ENCODE data around the gene IDH3B.

IDH3B gene

DNA sequence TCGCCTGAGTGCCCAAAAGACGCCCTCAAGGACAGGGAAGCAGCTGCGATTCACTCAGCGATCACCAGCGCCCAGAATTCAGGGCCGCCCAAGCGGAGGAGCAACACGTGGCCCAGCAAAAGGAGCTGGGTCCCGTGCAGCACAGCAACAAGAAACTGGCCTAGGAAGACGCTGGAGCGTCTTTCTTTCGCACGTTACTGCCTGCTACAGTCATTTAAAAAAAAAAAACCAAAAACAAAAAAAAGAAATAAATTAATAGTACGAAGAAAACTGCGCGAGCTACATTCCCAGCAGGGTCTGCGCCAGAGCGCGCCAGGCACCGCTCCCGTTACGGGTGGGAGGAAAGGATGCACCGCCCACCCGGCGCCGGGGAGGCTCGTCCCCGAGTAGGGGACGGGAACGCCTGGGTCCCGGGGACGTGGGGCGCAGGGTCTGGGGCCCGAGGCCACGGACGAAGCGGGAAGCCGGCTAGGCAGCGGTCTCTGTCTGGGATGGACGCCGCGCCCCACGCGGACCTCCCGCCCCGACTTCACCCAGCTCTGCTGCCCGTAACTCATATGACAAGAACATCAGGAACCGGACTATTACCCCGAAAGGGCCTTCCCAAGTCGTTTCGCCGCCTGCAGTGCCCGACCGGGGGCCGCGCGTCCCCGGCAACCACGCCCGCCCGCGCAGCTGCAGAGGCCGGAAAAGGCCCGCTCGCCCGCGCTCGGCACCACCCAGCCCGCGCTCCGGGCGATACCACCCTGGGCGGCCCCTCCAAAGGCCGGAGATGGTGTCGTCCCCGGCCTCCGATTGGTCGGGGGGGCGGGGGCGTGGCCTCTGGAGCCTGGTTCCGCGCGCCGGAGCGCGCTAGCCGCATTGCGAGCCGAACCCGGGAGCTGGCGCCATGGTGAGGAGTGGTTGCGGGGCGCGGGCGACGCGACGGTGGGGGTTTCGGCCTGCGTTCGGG lies 12.0 kb downstream of the IDH3B start, which contains the start of gene NOP56:
TSS of gene NOP56 (plus strand) at position 861 of the 952 bp plus-strand sequence. CDS start at position 890, 29 bp downstream.
- H3K27ac ChIP-seq = peak within 1 kb of the TSS; percentile 72 to 99 (median 93); a peak in 21 of 22 replicates
- peaks cover 31 to 42% (median 41%) of the 10 kb centered on the region in 11 experiments for H3K36me3 ChIP-seq
- peaks cover 38 to 49% (median 46%) of the 10 kb centered on the region in 10 experiments for H3K4me1 ChIP-seq
- H4K20me1 ChIP-seq = peaks cover 31 to 46% (median 45%) of the 10 kb centered on the region in 11 experiments; a peak in 21 of 22 replicates
- peak within 1 kb of the TSS; percentile 84 to 99 (median 92) for H3K9ac ChIP-seq
- peak within 1 kb of the TSS; percentile 81 to 100 (median 94) for H3K4me3 ChIP-seq
- no peaks in the 10 kb centered on the region for H3K27me3 ChIP-seq
- no peak for TF ChIP-seq Cebpa-rat (IDR thresholded peaks at IDR 0.05)
- H3K9me3 ChIP-seq (replicated peaks in 1 of 11) = no peaks in the 10 kb centered on the region
- H3K4me2 ChIP-seq = peak within 1 kb of the TSS; percentile 88 to 99 (median 97)

DNA sequence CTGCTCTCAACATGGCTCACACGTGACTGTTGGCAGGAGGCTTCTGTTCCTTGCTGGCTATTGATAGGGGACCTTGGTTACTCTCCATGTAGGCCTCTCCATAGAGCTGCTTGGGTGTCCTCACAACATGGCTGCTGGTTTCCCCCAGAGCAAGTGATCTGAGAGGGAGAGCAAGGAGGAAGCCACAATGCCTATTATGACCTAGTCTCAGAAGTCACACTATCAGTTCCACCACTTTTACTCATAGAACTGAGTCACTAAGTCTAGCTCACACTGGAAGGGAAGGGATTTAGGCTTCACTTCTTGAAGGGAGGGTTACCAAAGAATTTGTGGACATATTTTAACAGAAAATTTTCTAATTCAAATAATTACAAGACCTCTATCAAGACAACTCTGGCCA lies 20.3 kb downstream of the IDH3B start:
- Histone ChIP-seq H3K36me3 (peaks cover 0 to 14% (median 4%) of the 10 kb centered on the region in 11 experiments; a peak in 6 of 22 replicates), H3K27ac (no peak overlapping the region), H4K20me1 (no peaks in the 10 kb centered on the region), H3K9ac (no peak overlapping the region), H3K27me3 (no peaks in the 10 kb centered on the region), H3K4me3 (no peak overlapping the region), H3K4me2 (no peak overlapping the region), H3K4me1 (no peaks in the 10 kb centered on the region), H3K9me3 (replicated peaks in 1 of 11) (no peaks in the 10 kb centered on the region)
- TF ChIP-seq Cebpa-rat (IDR thresholded peaks at IDR 0.05) = no peak

DNA sequence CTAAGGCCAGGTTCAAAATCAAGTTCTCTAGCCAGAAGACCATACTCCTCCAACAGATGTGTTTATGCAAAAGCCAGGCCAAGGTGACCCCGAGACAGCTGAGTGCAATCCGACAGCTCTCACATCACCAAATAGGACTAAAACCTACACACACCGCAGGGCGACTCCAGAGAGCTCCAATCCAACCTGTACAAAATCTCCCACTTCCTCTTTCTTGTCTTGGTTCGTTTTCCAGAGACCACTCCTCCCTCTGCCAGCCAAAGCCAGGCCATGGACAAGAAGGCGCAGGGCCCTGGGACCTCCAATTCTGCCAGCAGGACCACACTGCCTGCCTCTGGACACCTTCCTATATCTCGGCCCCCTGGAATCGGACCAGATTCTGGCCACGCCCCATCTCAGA lies 23.1 kb downstream of the IDH3B start:
- H3K9me3 ChIP-seq (replicated peaks in 1 of 11) = no peaks in the 10 kb centered on the region
- no peak for TF ChIP-seq Cebpa-rat (IDR thresholded peaks at IDR 0.05)
- no peaks in the 10 kb centered on the region for H3K4me1 ChIP-seq
- H3K27me3 ChIP-seq = no peaks in the 10 kb centered on the region
- no peaks in the 10 kb centered on the region for H4K20me1 ChIP-seq
- no peak overlapping the region for H3K4me3 ChIP-seq
- no peak overlapping the region for H3K27ac ChIP-seq
- no peak overlapping the region for H3K9ac ChIP-seq
- peaks cover 0 to 14% (median 4%) of the 10 kb centered on the region in 11 experiments; a peak in 6 of 22 replicates for H3K36me3 ChIP-seq
- no peak overlapping the region for H3K4me2 ChIP-seq

DNA sequence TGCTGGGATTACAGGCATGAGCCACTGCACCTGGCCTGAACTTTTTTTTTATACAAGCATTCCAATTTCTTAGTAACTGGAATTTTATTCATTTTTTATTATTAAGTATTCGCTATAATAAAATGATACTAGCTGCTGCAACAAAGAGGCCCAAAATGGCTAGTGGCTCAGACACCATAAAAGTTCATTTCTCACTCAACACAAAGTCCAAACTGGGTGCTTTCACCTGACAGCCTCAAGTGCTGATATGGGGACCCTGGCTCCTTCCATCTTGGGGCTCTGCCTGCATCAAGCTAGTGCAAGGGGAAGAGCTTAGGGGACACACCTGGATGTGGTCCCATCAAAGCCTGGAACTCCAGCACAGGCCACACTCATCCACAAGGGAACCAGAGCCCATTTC lies 23.8 kb downstream of the IDH3B start:
- no peak for TF ChIP-seq Cebpa-rat (IDR thresholded peaks at IDR 0.05)
- no peaks in the 10 kb centered on the region for H3K9me3 ChIP-seq (replicated peaks in 1 of 11)
- no peaks in the 10 kb centered on the region for H4K20me1 ChIP-seq
- H3K4me2 ChIP-seq = no peak overlapping the region
- peaks cover 0 to 14% (median 4%) of the 10 kb centered on the region in 11 experiments; a peak in 6 of 22 replicates for H3K36me3 ChIP-seq
- no peak overlapping the region for H3K4me3 ChIP-seq
- H3K9ac ChIP-seq = no peak overlapping the region
- H3K4me1 ChIP-seq = no peaks in the 10 kb centered on the region
- no peaks in the 10 kb centered on the region for H3K27me3 ChIP-seq
- H3K27ac ChIP-seq = no peak overlapping the region

DNA sequence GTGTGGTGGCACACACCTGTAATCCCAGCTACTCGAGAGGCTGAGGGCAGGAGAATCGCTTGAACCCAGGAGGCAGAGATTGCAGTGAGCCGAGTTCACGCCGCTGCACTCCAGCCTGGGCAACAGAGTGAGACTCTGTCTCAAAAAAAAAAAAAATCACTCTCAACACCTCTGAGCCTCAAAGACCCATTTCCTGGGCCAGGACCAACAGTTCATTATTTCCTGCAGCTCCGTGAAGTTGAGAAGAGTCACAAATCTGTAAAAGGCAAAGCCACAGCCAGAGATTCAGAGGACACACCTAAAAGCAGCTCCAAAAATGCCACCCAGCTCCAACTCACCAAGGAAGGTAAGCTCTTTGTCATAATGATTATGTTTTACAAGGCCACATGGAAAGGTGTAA lies 26.8 kb downstream of the IDH3B start:
- no peak overlapping the region for H3K27ac ChIP-seq
- H4K20me1 ChIP-seq = no peaks in the 10 kb centered on the region
- H3K36me3 ChIP-seq = no peaks in the 10 kb centered on the region
- H3K4me3 ChIP-seq = no peak overlapping the region
- H3K4me2 ChIP-seq = no peak overlapping the region
- no peaks in the 10 kb centered on the region for H3K9me3 ChIP-seq (replicated peaks in 1 of 11)
- no peaks in the 10 kb centered on the region for H3K27me3 ChIP-seq
- no peak for TF ChIP-seq Cebpa-rat (IDR thresholded peaks at IDR 0.05)
- H3K9ac ChIP-seq = no peak overlapping the region
- no peaks in the 10 kb centered on the region for H3K4me1 ChIP-seq

DNA sequence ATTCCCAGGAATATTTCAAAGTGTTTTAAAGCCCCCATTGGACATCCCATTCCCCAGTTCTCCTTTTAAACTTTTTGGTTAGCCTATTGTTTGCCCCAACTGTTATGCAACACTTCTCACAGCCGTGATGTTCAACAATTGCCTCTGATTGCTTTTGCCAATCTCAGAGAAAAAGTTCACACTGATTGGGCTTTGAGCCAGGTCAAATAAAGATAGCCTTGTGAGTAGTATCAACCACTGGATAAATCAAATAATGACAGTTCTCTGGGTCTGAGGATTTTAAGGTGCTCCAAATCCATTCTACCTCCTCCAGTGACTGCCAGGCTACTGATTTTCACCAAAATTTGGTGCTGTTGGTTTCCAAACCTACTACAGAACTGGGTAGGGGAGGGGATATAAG lies 30.6 kb downstream of the IDH3B start:
- TF ChIP-seq Cebpa-rat (IDR thresholded peaks at IDR 0.05) = no peak
- Histone ChIP-seq H3K9ac (no peak overlapping the region), H3K27me3 (no peaks in the 10 kb centered on the region), H3K9me3 (replicated peaks in 1 of 11) (peaks cover 0 to 27% (median 15%) of the 10 kb centered on the region in 11 experiments; a peak in 15 of 22 replicates), H3K4me2 (no peak overlapping the region), H3K36me3 (no peaks in the 10 kb centered on the region), H3K4me1 (no peaks in the 10 kb centered on the region), H4K20me1 (no peaks in the 10 kb centered on the region), H3K27ac (no peak overlapping the region), H3K4me3 (no peak overlapping the region)

DNA sequence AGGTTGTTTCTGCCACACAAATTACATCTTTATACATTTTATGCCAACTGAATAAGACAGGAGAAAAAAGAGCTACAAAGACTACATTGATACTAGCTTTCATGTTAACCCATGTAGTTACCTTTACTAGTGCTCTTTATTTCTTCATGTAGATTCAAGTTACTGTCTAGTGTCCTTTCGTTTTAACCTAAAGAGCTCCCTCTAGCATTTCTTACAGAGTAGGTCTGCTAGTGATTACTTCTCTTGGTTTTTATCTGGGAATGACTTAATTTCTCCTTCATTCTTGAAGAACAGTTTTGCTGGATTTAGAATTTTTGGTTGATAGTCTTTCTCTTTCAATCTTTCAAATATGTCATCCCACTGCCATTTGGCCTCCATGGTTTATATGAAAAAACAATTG lies 32.8 kb downstream of the IDH3B start:
- H3K4me2 ChIP-seq = no peak overlapping the region
- H3K9ac ChIP-seq = no peak overlapping the region
- no peak for TF ChIP-seq Cebpa-rat (IDR thresholded peaks at IDR 0.05)
- no peaks in the 10 kb centered on the region for H3K27me3 ChIP-seq
- no peaks in the 10 kb centered on the region for H4K20me1 ChIP-seq
- no peaks in the 10 kb centered on the region for H3K4me1 ChIP-seq
- no peak overlapping the region for H3K27ac ChIP-seq
- no peaks in the 10 kb centered on the region for H3K36me3 ChIP-seq
- H3K4me3 ChIP-seq = no peak overlapping the region
- peaks cover 14 to 43% (median 30%) of the 10 kb centered on the region in 11 experiments for H3K9me3 ChIP-seq (replicated peaks in 1 of 11)

DNA sequence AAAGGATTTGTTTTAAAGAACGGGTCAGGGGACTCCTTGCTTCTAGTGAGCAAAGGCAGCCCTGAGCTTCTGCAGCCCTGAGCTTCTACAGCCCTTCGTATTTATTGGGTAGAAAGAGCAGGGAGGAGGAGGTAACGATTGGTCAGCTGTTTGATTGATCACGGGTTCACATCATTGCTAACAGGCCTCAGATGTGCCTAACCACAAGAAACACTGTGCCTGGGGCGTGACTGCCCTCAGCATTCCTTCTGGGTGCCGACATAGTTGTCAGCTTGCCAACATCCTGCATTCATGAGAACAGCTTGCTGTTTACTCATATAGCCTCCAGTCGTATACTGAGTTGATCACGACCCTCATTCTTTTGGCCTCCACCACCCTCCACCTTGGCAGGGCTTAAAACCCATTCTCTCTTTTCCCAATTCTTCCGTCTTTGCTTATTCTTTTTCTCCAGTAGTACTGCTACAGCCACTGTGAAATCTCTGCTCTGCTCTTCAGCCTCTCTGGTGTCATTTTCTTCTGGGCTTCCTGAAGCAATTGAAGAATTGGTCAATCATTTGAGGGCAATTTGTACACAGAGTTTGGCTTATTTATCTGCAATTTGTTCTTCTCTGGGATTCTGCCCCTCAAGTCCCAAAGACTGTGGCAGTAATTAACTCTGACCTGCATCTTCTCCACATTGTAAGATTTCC lies 37.0 kb downstream of the IDH3B start:
- H3K27me3 ChIP-seq = no peaks in the 10 kb centered on the region
- peaks cover 15 to 51% (median 33%) of the 10 kb centered on the region in 11 experiments for H3K9me3 ChIP-seq (replicated peaks in 1 of 11)
- H3K4me2 ChIP-seq = no peak overlapping the region
- no peak overlapping the region for H3K4me3 ChIP-seq
- no peak for TF ChIP-seq Cebpa-rat (IDR thresholded peaks at IDR 0.05)
- H4K20me1 ChIP-seq = no peaks in the 10 kb centered on the region
- no peaks in the 10 kb centered on the region for H3K4me1 ChIP-seq
- H3K9ac ChIP-seq = no peak overlapping the region
- H3K36me3 ChIP-seq = no peaks in the 10 kb centered on the region
- no peak overlapping the region for H3K27ac ChIP-seq

DNA sequence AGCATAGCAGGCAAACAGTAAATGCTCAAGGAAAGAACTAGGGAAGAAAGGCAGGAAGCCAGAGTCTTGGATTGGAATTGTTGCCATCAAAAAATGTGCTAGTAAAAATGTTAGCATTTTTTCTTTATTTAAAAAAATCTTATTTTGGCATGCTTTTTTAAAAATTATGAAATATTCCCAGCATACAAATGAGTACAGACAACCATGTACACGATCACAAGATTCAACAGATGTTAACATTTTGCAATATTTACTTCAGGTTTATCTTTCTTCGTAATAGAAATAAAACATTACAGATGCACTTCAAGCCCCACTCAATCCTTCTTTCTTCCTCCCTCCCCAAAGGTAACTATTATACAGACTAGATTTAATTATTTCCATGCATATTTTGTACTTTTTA lies 39.0 kb downstream of the IDH3B start:
- H4K20me1 ChIP-seq = no peaks in the 10 kb centered on the region
- H3K27ac ChIP-seq = no peak overlapping the region
- H3K4me1 ChIP-seq = no peaks in the 10 kb centered on the region
- H3K4me2 ChIP-seq = no peak overlapping the region
- no peak overlapping the region for H3K9ac ChIP-seq
- TF ChIP-seq Cebpa-rat (IDR thresholded peaks at IDR 0.05) = no peak
- no peaks in the 10 kb centered on the region for H3K27me3 ChIP-seq
- H3K4me3 ChIP-seq = no peak overlapping the region
- H3K9me3 ChIP-seq (replicated peaks in 1 of 11) = peaks cover 13 to 35% (median 26%) of the 10 kb centered on the region in 11 experiments
- no peaks in the 10 kb centered on the region for H3K36me3 ChIP-seq
